Vagina (tissue), 2 donors: Measurements from ENCODE around the gene KRT28.

Experiments used
- POLR2A ChIP-seq, 2 donors: fragments of 450-650 bp; IDR thresholded peaks; one replicate each; pipeline ENCODE4 v1.6.1; 2017; ENCODE audit warnings: antibody characterized with exemption in 2 of 2, mild to moderate bottlenecking in 2 of 2, moderate library complexity in 2 of 2
- POLR2AphosphoS5 ChIP-seq, 2 donors: sonication (generic); formaldehyde crosslinking; IDR thresholded peaks; one replicate each; pipeline ENCODE4 v1.9.0; 2017; ENCODE audit warnings: antibody characterized with exemption in 2 of 2, mild to moderate bottlenecking in 2 of 2, low read depth in 1 of 2; ENCODE audit not compliant: insufficient read depth in 1 of 2
- TF ChIP-seq, protein P1 (sequence below), 3 experiments: fragments of 450-650 bp in 2 of 3; fragments of 200-600 bp in 1 of 3; sonication (generic) in 1 of 3; IDR thresholded peaks; one replicate each; pipeline ENCODE4 v1.5.1; 2017 to 2019; ENCODE audit warnings: antibody characterized with exemption in 3 of 3, mild to moderate bottlenecking in 2 of 3, moderate library complexity in 2 of 3

DNA sequence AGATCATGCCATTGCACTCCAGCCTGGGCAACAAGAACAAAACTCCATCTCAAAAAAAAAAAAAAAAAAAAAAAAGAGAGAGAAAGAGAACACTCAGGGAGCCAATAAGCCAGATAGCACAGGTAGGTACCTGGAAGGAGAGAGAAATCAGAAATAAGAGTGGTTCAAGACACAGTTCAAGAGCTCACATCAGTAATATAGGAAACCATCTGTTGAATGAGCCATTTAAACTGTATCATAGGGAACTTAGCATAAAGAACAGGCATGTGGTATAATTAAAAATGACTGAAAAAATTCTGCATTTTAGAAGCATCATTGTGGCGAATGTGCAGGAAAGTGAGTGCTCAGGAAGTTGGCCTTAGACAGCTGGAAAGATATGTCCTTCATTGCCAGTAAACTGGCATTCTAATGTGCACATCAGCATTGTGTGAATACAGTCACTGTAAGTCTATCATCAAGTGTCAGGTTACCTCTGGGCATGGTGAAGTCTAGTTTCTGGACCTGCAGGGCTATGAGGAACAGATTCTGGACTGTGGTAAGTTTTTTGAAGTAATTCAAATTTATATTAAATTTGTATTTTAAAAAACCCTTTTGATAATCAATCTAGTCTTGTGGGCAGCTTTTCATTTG lies 46.9 kb upstream of the KRT28 start:
- TF ChIP-seq, protein P1, sequence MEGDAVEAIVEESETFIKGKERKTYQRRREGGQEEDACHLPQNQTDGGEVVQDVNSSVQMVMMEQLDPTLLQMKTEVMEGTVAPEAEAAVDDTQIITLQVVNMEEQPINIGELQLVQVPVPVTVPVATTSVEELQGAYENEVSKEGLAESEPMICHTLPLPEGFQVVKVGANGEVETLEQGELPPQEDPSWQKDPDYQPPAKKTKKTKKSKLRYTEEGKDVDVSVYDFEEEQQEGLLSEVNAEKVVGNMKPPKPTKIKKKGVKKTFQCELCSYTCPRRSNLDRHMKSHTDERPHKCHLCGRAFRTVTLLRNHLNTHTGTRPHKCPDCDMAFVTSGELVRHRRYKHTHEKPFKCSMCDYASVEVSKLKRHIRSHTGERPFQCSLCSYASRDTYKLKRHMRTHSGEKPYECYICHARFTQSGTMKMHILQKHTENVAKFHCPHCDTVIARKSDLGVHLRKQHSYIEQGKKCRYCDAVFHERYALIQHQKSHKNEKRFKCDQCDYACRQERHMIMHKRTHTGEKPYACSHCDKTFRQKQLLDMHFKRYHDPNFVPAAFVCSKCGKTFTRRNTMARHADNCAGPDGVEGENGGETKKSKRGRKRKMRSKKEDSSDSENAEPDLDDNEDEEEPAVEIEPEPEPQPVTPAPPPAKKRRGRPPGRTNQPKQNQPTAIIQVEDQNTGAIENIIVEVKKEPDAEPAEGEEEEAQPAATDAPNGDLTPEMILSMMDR (IDR thresholded peaks at IDR 0.05) = no peak
- no peak for TF ChIP-seq POLR2A (IDR thresholded peaks at IDR 0.05)
- TF ChIP-seq POLR2AphosphoS5 (IDR thresholded peaks at IDR 0.05; ENCODE audit: insufficient read depth in 1 of 2, low read depth in 1 of 2) = no peak
